ENCODE data around the gene BAIAP2.
A peak's percentile ranks its signal among the peaks of the same experiment; 100 is the strongest.

Gene BAIAP2, protein sequence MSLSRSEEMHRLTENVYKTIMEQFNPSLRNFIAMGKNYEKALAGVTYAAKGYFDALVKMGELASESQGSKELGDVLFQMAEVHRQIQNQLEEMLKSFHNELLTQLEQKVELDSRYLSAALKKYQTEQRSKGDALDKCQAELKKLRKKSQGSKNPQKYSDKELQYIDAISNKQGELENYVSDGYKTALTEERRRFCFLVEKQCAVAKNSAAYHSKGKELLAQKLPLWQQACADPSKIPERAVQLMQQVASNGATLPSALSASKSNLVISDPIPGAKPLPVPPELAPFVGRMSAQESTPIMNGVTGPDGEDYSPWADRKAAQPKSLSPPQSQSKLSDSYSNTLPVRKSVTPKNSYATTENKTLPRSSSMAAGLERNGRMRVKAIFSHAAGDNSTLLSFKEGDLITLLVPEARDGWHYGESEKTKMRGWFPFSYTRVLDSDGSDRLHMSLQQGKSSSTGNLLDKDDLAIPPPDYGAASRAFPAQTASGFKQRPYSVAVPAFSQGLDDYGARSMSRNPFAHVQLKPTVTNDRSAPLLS

DNA sequence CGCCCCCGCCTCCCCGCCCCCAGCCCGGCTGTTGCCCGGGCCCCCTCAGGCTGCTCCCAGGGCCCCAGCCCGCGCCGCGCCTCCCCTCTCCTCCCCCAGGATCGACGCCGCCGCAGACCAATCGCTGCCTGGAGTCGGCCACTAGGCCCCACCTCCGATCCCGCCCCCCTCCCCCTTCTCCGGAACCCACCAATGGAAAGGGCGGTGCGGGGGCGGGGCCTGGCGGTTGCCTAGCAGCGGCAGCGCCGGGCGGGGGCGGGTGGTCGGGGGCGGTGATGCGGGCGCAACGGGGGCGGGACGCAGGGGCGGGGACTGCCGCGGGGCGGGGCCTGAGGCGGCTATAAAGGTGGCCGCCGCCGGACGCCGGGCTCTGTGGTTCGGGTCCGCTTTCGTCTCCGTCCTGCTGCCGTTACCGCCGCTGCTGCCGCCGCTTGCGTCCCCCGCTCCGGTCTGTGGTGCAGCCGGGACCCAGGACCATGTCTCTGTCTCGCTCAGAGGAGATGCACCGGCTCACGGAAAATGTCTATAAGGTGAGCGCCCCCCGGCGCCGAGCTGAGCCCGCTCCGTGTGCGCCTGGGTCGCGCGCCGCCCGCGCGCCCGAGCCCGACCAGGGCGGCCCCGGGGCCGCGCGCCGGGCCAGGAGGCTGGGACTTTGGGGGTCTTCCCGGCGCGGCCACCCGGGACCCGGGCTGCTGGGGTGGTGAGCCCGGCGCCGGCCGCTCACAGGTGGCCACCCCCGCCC is at the start of gene BAIAP2:
Gene BAIAP2, plus strand, starts transcription at position 373 of the 742 bp plus-strand sequence. Its CDS starts 104 bp downstream, at position 477.
- peak; percentile 98 for DNase-seq

DNA sequence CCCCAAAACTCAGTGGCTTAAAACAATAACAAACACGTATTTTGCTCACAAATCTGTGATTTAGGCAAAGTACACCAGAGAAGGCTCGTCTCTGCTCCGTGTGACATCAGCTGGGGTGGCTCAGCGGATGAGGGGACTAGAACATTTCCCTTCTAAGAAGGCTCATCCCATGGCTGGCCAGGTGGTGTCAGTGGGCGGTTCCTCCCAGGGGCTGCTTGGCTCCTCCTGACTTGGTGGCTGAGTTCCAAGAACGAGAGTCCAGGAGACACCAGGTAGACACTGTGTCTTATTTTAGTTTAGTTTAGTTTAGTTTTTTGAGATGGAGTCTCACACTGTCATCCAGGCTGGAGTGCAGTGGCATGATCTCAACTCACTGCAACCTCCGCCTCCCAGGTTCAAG is 48.9 kb upstream of the BAIAP2 start:
- no peak for DNase-seq

DNA sequence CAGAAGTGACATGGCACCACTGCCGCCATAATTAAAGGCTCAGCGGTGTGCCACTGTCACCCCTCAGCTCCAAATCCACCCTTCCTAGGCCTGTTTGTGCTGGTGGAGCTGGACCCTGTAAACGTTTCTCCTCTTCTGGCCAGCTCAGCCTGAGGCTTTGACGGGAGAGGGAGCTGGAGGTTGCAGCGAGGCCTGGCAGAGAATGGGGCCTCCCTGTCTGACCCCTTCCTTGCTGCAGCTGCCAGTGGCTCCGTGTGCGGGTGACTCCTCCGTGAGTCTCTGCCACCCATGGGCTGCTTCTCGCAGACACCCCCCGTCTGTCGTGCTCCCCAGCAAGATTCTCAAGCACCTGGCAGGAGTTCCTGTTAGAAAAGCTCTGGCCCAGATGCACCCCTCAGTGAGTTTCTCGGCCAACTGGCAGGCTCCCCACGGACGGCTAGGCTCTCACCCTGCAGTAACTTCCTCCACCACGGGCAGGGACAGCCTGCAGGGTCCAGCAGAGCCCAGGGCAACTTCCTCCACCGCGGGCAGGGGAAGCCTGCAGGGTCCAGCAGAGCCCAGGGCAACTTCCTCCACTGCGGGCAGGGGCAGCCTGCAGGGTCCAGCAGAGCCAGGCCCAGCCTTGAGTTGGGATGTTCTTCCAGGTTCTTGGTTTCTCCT is 48.0 kb upstream of the BAIAP2 start:
- no peak for DNase-seq

DNA sequence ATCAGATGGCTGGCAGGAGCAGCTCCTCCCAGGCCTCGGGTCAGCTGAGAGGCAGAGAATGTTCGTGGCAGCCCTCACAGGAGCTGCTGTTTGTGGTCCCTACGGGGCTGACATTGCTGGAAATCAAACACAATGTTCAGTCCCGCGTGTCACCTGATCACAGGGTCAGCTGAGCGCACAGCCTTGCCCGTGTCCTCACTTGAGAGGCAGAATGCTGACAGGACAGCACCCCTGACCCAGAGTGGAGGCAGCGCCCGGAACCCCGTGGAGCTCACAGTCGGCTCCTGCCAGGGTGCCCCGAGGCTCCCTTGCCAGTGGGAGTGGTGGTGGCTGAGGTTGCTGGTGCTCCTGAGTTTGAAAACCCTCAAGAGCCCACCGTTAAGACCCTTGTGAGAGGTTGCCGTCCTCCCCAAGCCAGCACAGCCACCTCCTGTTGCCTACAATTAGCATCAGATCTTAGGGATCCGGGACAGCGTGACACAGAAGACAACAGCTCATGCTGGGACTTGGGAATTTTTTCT is 47.0 kb upstream of the BAIAP2 start:
- no peak for DNase-seq

DNA sequence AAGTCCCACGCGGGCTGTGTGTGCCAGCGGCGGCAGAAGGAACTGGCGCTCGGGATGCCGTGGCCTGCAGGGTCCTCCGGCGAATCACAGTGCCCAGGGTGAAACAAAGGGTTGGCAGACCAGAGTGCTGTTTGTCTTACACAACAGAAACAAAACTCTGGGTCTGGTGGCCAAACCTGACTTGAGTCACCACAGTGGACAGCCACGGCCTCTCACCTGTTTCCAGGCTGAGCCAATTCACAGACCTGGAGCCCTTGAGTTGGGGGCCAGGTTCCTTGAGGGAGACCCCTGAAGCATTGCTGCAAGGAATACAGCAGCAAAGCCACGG is 45.4 kb upstream of the BAIAP2 start:
- no peak for DNase-seq

DNA sequence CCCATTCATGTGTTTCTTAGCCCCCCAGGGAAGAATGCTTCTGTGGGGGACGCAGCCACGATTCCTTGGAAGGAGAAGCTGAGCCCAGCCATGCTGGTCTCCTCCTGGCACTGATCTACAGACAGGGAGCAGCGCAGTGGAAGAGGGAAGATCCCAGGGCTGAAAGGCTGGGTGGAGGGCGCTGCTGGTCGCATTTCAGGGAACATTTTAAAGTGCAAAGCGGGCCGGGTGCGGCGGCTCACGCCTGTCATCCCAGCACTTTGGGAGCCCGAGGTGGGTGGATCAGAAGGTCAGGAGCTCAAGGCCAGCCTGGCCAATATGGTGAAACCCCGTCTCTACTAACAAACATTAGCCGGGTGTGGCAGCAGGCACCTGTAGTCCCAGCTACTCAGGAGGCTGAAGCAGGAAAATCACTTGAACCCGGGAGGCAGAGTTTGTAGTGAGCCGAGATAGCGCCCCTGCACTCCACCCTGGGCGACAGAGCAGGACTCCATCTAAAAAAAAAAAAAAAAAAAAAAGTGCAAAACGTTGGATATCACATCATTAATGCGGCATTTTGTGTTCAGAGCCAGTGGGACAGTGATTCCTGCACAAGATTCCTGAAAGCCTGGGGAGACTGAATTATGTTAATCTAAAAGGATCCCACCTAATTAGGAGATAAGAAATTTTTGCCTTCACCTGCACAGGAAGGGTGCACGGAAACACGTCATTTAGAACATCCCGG is 43.9 kb upstream of the BAIAP2 start:
- DNase-seq, result no peak

DNA sequence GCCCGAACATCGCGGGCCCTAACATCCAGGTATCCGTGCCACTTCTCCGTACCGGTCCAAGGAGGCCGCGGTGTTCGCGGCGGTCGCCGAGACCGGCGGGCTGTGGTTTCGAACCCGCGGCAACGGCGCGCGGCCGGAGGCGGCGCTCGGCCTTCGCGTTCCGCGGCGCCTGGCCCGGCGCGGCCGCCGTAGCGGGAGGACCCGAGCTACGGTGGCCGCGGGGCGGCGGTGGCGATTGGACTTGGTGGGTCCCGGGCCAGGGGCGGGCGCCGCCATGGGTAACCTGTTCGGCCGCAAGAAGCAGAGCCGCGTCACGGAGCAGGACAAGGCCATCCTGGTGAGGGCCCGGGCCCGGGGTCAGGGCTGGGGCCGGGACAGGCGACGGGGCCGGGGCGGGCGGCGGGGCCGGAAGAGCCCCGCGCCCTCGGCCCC is 43.3 kb upstream of the BAIAP2 start, which contains the start of gene CHMP6:
Gene CHMP6, plus strand, starts transcription at position 197 of the 432 bp plus-strand sequence. Its CDS starts 78 bp downstream, at position 275.
- DNase-seq, result peak; percentile 82

DNA sequence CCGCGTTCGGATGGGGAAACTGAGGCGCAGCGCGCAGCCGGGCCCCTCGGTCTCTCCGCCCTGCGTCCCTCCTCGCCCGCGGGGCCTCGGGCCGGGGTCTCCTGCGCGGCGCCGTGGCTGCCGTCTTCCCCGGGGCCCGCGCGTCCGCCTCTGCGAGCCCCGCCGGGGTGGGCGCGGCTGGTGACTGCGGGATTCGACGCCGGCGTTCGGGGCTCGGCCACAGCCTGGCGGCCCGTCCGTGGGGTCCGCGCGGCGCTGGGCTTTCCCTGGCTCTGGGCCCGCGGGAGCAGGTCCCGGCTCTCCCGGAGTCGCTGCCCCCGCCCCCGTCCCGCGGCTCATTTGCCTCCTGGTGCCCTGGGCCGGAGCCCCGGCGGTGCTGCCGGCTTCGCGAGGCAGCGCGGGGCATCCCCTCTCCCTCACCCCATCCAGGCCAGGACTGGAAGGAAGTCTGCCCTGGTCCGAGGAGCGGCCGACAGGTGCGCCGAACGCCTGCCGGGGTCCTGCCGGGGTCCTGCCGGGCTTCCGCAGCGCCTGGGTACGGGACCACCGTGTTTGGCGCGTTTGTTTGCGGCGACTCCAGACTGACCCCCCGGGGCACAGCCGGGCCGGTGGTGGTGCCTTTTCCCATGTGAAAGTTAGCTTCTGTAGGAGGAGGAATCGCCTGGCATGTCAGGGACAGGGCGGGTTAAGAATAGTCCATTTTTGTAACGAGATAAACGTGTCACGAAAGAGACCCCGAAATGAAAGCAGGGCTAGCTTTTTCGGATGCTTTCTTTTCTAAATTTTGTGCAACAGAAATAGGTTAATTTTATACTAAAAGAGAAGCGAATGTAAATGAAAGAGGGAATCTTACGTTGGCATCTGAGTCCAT is 42.6 kb upstream of the BAIAP2 start:
- DNase-seq, result peak; percentile 38

DNA sequence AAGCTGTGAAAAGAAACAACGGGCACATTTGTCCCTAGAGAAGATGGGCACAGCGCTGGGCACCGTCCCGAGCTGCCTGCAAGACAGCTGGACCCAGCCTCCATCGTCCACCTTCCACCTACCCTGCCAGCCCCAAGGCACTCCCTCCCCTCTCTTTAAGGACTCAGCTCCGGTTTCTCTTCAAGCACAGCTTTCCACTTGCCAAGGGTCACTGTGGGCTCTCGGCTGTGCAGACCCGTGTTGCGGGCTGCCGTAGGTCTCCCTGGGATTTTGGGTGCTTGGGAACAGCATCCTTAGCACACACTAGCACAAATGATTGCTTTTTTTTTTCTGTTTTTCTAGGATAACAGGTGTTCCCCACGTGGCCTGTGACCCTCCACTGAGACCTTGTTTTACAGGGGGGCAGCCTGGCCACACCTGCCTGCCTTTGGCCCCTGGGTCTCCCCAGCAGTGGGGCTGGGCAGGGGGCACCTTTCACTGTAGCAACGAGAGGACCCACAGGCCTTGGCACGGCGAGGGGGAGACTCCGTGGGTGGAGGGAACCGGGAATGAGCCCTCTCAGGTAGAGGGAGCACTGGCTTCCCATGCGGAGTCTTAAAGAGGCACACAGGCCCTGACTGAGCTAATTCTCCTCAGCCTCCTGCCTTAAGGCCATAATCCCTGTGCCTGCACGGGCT is 41.9 kb upstream of the BAIAP2 start:
- DNase-seq, result no peak

DNA sequence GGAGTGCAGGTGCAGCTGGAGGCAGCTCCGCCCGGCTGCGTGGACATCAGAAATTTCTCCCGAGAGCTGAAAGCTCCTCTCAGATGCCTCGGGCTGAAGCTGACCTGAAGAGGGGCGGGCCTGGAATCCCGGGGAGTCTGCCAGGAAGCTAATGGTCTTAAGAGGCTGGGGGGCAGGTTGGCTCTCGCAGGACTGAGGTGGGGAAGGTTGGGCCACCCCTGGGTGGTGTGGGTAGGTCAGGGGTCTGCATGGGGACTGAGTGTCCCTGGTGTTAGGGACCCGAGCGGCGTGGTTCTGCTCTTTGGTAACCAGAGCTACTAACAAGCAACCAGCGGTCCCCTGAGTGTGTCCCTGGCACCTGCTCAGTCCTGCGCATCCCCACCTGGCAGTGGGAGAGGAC is 39.8 kb upstream of the BAIAP2 start:
- no peak for DNase-seq

DNA sequence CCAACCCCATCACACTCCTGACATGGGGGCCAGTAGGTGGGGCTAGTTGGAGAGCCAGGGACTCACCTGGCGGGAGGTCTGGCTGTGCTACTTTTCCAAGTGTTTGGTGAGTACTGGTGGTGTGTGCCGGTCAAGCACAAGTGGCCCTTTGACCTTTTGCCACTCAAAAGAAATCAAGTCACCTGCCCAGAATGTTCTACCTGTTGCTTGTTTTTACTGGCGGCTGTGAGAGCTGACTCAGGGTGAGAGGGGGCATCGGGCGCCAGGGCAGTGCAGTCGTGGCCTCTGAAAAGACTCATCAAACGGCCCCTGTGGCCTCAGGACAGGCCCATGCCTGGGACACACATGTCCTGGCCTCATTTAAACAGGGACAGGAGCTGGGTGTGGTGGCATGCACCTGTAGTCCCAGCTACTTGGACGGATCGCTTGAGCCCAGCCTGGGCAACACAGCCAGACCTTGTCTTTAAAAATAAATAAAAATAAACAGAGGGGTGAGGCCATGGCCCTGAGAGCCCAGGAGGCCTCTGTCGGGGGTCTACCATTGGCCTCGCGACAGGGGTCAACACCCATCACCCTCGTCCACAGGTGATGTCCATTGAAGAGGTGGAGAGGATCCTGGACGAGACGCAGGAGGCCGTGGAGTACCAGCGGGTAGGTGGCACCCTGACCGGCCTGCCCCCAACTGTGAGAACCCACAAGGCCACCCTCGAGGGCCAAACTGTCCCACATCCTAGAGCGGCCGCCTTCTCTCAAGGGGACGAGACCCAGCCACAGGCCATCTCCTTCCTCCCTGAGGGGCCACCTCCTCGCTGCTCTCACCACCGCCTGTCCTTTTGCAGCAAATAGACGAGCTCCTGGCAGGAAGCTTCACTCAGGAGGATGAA is 38.3 kb upstream of the BAIAP2 start:
- no peak for DNase-seq

DNA sequence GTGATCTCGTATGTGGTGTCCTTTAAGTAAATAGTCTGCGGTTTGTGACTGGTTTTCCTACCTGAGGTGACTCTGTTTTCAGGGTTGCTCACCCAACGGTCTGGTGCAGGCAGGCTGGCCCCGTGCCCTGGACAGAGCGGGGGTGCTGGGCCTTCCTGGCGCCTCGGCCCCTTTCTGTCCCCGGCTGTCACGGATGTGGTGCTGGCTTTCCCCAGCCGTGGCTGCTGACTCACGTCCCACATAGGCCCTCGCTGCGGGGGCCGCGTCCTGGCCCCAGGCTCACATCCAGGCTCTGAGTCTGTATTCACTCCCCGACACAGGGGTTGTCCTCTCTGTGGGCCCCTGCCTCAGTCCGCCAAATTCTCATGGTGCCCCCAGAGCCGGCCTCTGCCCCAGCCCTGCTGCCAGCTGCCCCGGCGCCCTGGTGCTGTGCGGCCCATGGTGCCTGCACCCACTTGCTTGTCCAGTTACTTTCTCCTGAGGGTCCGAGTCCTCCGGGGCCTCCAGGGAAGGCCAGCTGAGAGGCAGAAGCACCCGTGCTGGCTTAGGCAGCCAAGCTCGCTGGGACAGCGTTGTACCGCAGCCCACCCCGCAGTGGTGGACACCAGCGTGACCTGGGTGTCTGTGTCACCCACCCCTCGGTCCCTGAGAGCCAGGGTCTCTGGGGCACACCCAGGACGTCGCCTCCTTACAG is 37.4 kb upstream of the BAIAP2 start:
- DNase-seq, result no peak

DNA sequence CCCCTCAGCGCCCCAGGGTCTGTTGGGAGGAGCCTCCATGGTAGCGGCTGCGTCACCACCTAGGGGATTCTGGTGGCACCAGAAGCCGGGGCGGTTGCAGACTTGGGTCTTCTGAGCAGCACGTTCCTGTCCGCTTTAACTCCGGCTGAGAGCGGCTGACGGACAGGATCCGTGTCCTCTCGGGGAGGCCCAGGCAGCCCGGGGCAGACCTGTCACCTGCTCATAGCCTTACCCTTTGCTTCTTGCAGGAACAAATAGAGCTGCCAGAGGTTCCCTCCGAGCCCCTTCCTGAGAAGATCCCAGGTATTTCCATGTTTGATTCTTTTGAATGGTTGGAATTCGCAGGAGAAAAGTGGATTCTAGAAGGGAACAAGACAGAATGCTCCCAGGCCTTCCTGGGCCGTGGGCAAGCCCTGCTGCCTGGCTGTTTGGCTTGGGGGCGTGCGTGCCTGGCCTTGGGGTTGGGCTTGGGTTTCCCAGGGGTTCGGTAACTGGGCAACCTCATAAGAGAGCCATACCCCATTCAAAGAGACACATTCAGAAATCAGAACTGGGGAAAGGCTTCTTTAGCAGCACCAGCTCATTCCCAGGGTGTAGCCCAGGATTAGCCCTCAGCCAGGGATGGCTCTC is 36.7 kb upstream of the BAIAP2 start:
- DNase-seq, result no peak

DNA sequence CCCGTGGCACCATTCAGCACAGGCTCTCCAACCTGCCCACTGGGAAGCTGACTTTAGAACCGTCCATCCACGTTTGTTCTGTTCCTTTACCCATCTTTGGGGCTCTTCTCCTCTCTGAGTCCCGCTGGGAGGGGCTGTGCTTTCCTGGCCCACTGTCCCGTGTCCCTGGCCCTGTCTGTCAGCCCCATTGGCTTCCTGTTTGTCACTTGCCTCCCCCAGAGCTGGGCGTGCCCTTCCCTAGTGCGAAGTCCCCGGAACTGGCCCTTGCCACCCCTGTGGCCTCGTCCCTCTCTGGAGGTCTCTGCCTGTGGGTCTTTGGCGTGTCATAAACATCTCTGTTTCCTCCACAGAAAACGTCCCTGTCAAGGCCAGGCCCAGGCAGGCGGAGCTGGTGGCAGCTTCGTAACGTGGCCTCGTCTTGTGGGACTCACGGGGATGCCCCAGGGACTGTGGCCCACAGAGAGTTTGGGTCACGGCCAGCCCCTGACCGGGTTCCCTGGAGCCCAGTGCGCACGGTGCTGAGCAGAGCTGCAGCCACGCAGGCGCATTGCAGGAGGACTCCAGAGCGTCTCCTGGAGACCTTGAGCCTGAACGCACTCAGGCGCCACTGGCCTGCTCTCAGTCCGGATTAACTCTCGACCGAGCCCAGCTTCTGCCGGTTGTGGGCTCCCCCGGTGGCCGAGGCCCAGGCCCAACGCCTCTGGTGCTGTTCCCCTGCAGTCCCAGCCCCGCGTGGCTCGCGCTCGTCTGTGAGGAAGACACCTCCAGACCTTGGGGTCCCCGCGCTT is 36.0 kb upstream of the BAIAP2 start:
- no peak for DNase-seq

DNA sequence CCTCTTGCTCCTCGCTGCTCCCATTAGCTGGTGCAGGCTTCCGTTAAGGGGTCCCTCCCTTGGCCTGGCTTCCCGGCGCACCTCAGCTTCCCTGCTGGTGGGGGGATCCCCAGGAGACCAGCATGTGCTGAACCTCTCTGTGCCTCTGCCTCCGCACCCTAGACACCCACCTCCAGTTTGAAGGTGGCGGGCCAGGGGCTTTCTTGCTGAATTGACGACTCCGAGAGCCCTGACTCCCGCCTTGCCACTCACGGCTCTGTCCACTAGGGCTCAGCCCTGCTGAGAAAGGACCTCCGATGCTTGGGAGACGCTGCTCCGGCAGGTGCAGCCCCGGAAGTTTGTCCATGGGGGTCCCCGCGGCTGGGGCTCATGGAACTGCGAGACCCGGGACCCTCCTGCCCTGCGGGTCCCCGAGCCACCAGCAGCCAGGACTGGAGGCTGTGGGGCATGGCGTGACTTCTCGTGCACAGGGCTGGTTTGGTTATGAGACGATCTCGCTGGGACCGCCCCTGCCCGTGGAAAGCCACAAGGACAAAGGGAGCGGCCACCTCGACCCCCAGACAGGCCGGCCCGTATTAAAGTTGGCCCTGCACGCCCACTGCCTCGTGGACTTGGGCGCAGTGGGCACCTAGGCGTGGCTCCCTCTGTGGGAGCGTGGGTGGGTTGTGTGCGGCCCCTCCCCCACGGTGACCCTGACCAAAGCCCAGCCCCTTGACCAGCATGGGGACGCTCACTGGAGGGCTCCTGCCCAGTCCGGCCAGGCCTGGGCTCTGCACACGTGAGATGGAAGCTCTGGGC is 35.2 kb upstream of the BAIAP2 start:
- DNase-seq, result no peak

DNA sequence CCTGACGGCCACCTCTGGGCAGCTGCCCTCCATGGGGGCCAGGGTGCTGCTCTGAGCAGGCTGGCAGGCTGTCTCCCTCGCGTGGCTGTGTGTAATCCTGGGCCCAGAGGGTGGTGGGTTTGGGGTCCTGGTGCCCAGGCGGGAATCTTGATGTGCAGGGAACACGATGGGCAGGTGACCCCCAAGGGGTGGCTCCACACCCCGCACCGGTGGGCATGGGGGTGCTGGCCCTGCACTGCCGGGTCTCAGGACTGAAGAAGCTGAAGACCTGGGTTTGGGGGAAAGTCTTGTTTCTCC is 34.7 kb upstream of the BAIAP2 start:
- DNase-seq, result no peak
